Mucosa of descending colon (tissue), 3 donors: ENCODE data around the gene FAM131C. TPM values are rescaled to one million over a fixed set of nuclear protein-coding genes. Genes with fewer than 3 reads are reported as not detected.

ENCODE experiments used
- ATAC-seq: fragments of 200-7000 bp; cut with Tn5 transposase; one replicate; pipeline ENCODE4 v1.9.1; 2020; ENCODE audit warnings: mild to moderate bottlenecking, moderate library complexity
- DNase-seq, 3 donors: peaks; one replicate each; pipeline ENCODE4 v3.0.0-alpha.2; 2020
- H3K36me3 ChIP-seq: fragments of 200-600 bp; one replicate; pipeline ENCODE4 v1.8.0; 2021; ENCODE audit warnings: low read depth, mild to moderate bottlenecking
- H3K4me1 ChIP-seq: fragments of 200-600 bp; one replicate; pipeline ENCODE4 v1.8.0; 2021; ENCODE audit warnings: low read depth, mild to moderate bottlenecking
- H3K4me3 ChIP-seq: fragments of 200-600 bp; one replicate; pipeline ENCODE4 v1.8.0; 2021; ENCODE audit warnings: mild to moderate bottlenecking
- H3K9me3 ChIP-seq: fragments of 200-600 bp; one replicate; pipeline ENCODE4 v1.8.0; 2021; ENCODE audit warnings: mild to moderate bottlenecking
- CTCF ChIP-seq: fragments of 200-600 bp; IDR thresholded peaks from one replicate; pipeline ENCODE4 v1.8.0; 2022; ENCODE audit warnings: antibody characterized with exemption, mild to moderate bottlenecking
- intact Hi-C, 2 donors: fragments of 100-400 bp; cut with DNase I in 1 of 2; cut with micrococcal nuclease in 1 of 2; formaldehyde crosslinking; loops; one replicate each; pipeline versions ENCODE4 v1.11.0 to v1.11.1; 2022; cut with DNase I, micrococcal nuclease
- total RNA-seq, 3 donors: library from RNA; stranded (reverse); fragmentation: NEBNext Ultra II Directional in 2 of 3; extraction: Animal tissue kit (Norgen Biotek cat#: 25700) in 2 of 3; gene quantifications; one replicate each; pipeline versions ENCODE4 v1.2.1 to v1.2.4, GENCODE V29; 2021 to 2023
- donor health status: DM: no; HTN: no; CAD: no; lungs with moderate emphysema.
- donor health status: DM: no; HTN: no; CAD: no.
- donor health status: DM: no; HTN: yes; CAD: no.

The FAM131C gene
- total RNA-seq, 3 donors from 2014 or later: 3.5 TPM; not detected in 2

- DNase-seq (no peak), ATAC-seq (no peak)
- TF ChIP-seq CTCF: no peak
- Histone ChIP-seq H3K9me3 (no peaks in the 10 kb centered on the region), H3K36me3 (no peaks in the 10 kb centered on the region), H3K4me3 (no peak overlapping the region), H3K4me1 (peaks cover 4% of the 10 kb centered on the region)
- intact Hi-C loops: loop anchor here (5.0 to 10.0 kb wide), 2 partner anchors 169 to 282 kb away; no protein-coding TSS in a partner anchor
Measured at GRCh38 chr1:16075337-16076030, 2.0 kb upstream of the FAM131C start.

- Histone ChIP-seq H3K36me3 (no peaks in the 10 kb centered on the region), H3K4me1 (peaks cover 4% of the 10 kb centered on the region), H3K4me3 (no peak overlapping the region), H3K9me3 (no peaks in the 10 kb centered on the region)
- intact Hi-C loops: loop anchor here in 1 of 2 donors (10.0 kb wide), 1 partner anchor 171 kb away; no protein-coding TSS in a partner anchor
- TF ChIP-seq CTCF: no peak
- DNase-seq: no peak
- no peak for ATAC-seq
Measured at GRCh38 chr1:16074217-16074616, 766 bp upstream of the FAM131C start.

- Histone ChIP-seq H3K4me1 (peaks cover 4% of the 10 kb centered on the region), H3K36me3 (no peaks in the 10 kb centered on the region), H3K9me3 (no peaks in the 10 kb centered on the region), H3K4me3 (no peak overlapping the region)
- intact Hi-C loops: loop anchor here in 1 of 2 donors (10.0 kb wide), 1 partner anchor 172 kb away; no protein-coding TSS in a partner anchor
- DNase-seq (no peak), ATAC-seq (peak; percentile 4)
- no peak for TF ChIP-seq CTCF
Measured at GRCh38 chr1:16072616-16073484, 601 bp downstream of the FAM131C start.

- ATAC-seq: no peak
- intact Hi-C loops: loop anchor here in 1 of 2 donors (10.0 kb wide), 1 partner anchor 173 kb away; no protein-coding TSS in a partner anchor
Measured at GRCh38 chr1:16072095-16072494, 1.4 kb downstream of the FAM131C start.

More at GRCh38 chr1:16072095-16072494, 1.4 kb downstream of the FAM131C start:
- Histone ChIP-seq H3K36me3 (no peaks in the 10 kb centered on the region), H3K4me1 (peaks cover 4% of the 10 kb centered on the region), H3K4me3 (no peak overlapping the region), H3K9me3 (no peaks in the 10 kb centered on the region)
- no peak for TF ChIP-seq CTCF
- no peak for DNase-seq
